Natural killer cell (primary cell): ENCODE data around the gene VWA1. TPM values are rescaled to one million over a fixed set of nuclear protein-coding genes. Genes with fewer than 3 reads are reported as not detected.
"Not testable (repeated sequence)": the region's sequence is repeated elsewhere in the genome, so short reads cannot be mapped to it uniquely, and the experiment has no call there.

Source experiments
- ATAC-seq, 3 donors: fragments of 150-1000 bp in 2 of 3; fragments of 200-7000 bp in 1 of 3; cut with Tn5 transposase; 1 replicate in 1 of 3; 2 replicates in 2 of 3; pipeline ENCODE4 v1.10.0; 2021; ENCODE audit warnings: mild to moderate bottlenecking in 2 of 3, moderate library complexity in 2 of 3
- DNase-seq, 2 donors: peaks; one replicate each; pipeline versions ENCODE4 v3.0.0 to v3.0.0-alpha.2; 2013 to 2021; ENCODE audit warnings: mixed read lengths in 1 of 2
- H3K27ac ChIP-seq: one replicate; pipeline ENCODE4 v1.5.1; 2013; ENCODE audit warnings: mild to moderate bottlenecking, low read length
- H3K27me3 ChIP-seq: one replicate; pipeline ENCODE4 v1.6.1; 2013; ENCODE audit warnings: low read length; ENCODE audit not compliant: control insufficient read depth, insufficient read depth
- H3K36me3 ChIP-seq: one replicate; pipeline ENCODE4 v1.6.1; 2013; ENCODE audit warnings: low read length; ENCODE audit not compliant: control insufficient read depth, insufficient read depth
- H3K4me1 ChIP-seq: one replicate; pipeline ENCODE4 v1.6.1; 2013; ENCODE audit warnings: low read length; ENCODE audit not compliant: control insufficient read depth, insufficient read depth
- H3K4me3 ChIP-seq: one replicate; pipeline ENCODE4 v1.5.1; 2013; ENCODE audit warnings: low read length
- H3K9me3 ChIP-seq: one replicate; pipeline ENCODE4 v1.6.1; 2013; ENCODE audit warnings: low read length; ENCODE audit not compliant: control insufficient read depth, insufficient read depth
- H3K27ac Mint-ChIP-seq, 2 donors: one replicate each; pipeline ENCODE4 v1.8.0; 2022; ENCODE audit warnings: mild to moderate bottlenecking in 2 of 2, mixed read lengths in 2 of 2, moderate library complexity in 1 of 2
- H3K27me3 Mint-ChIP-seq, 2 donors: one replicate each; pipeline ENCODE4 v1.8.0; 2022; ENCODE audit warnings: low read depth in 2 of 2, mixed read lengths in 2 of 2
- H3K36me3 Mint-ChIP-seq: one replicate; pipeline ENCODE4 v1.8.0; 2022; ENCODE audit warnings: mixed read lengths
- H3K4me1 Mint-ChIP-seq, 2 donors: one replicate each; pipeline ENCODE4 v1.8.0; 2022; ENCODE audit warnings: mixed read lengths in 2 of 2
- H3K4me3 Mint-ChIP-seq: one replicate; pipeline ENCODE4 v1.8.0; 2022; ENCODE audit warnings: mild to moderate bottlenecking, moderate library complexity, mixed read lengths
- H3K9me3 Mint-ChIP-seq, 2 donors: one replicate each; pipeline ENCODE4 v1.8.0; 2022; ENCODE audit warnings: mixed read lengths in 2 of 2
- WGBS: methylation state at CpG from one replicate; pipeline ENCODE4 v1.1.7; 2013; ENCODE audit warnings: missing lambda C conversion rate; ENCODE audit not compliant: insufficient coverage; 5-methylcytosine and 5-hydroxymethylcytosine counted together
- intact Hi-C: fragments of 100-400 bp; cut with micrococcal nuclease; formaldehyde crosslinking; loops from one replicate; pipeline ENCODE4 v1.14.2; 2022
- total RNA-seq, 4 donors: library from RNA; stranded (reverse); fragments of 120-200 nt in 1 of 4; gene quantifications; one replicate each; pipeline versions ENCODE4 v1.2.3 to v1.2.4, GENCODE V29; 2013 to 2022
- TF ChIP-seq, protein P1 (sequence below): fragments of 200-600 bp; IDR thresholded peaks from one replicate; pipeline ENCODE4 v1.8.0; 2022; ENCODE audit warnings: antibody characterized with exemption

VWA1 gene
- total RNA-seq, 3 donors from 2014 or later (not counting 1 experiment from before 2014, with no cell fraction given), result not detected

DNA sequence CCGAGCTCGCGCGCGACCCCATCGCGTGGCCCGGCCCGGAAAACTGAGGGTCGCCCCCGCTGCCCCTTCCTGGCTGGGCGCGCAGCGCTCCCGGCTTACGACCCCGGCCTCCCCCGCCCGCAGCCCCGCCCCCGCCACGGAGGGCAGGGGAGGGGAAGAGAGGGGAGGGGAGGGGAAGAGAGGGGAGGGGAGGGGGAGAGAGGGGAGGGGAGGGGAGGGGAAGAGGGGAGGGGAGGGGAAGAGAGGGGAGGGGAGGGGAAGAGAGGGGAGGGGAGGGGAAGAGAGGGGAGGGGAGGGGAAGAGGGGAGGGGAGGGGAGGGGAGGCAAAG, 7.7 kb upstream of the VWA1 start:
- H3K27me3 Mint-ChIP-seq, result peaks cover 7 to 19% of the 10 kb centered on the region in 2 donors
- Histone ChIP-seq H3K27ac (no peak overlapping the region), H3K4me3 (no peak overlapping the region), H3K27me3 (peaks cover 2% of the 10 kb centered on the region), H3K9me3 (no peaks in the 10 kb centered on the region), H3K36me3 (no peaks in the 10 kb centered on the region), H3K4me1 (no peaks in the 10 kb centered on the region)
- no peak for ATAC-seq
- no peaks in the 10 kb centered on the region for H3K9me3 Mint-ChIP-seq
- WGBS, result 2% methylated on average over 17 of the region's 22 CpGs
- intact Hi-C loops, result no loop called here
- TF ChIP-seq, protein P1, sequence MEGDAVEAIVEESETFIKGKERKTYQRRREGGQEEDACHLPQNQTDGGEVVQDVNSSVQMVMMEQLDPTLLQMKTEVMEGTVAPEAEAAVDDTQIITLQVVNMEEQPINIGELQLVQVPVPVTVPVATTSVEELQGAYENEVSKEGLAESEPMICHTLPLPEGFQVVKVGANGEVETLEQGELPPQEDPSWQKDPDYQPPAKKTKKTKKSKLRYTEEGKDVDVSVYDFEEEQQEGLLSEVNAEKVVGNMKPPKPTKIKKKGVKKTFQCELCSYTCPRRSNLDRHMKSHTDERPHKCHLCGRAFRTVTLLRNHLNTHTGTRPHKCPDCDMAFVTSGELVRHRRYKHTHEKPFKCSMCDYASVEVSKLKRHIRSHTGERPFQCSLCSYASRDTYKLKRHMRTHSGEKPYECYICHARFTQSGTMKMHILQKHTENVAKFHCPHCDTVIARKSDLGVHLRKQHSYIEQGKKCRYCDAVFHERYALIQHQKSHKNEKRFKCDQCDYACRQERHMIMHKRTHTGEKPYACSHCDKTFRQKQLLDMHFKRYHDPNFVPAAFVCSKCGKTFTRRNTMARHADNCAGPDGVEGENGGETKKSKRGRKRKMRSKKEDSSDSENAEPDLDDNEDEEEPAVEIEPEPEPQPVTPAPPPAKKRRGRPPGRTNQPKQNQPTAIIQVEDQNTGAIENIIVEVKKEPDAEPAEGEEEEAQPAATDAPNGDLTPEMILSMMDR, result no peak
- no peaks in the 10 kb centered on the region for H3K4me1 Mint-ChIP-seq
- no peak for DNase-seq
- no peak overlapping the region for H3K27ac Mint-ChIP-seq
- no peak overlapping the region for H3K4me3 Mint-ChIP-seq
- H3K36me3 Mint-ChIP-seq, result no peaks in the 10 kb centered on the region

DNA sequence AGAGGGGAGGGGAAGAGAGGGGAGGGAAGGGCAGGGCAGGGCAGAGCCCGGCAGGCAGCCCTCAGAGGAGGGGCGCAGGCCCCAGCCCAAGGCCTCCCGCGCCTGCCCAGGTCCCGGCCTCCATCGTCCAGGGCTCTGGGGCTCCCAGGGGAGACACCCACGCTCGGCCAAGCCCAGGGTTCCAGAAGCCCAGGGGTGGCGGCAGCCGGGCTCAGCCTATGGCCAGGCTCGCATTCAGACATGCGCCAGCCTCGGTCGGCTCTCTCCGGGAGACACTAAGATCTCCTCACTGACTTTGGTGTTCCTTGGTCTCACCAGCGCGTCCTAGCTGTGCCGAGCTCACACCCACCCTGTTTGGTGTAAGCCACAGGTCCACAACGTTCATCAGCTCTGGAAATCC, 7.3 kb upstream of the VWA1 start:
- WGBS, result 85% methylated on average over 19 of the region's 19 CpGs
- H3K27me3 Mint-ChIP-seq, result peaks cover 7 to 15% of the 10 kb centered on the region in 2 donors
- H3K27ac Mint-ChIP-seq, result no peak overlapping the region
- no peaks in the 10 kb centered on the region for H3K36me3 Mint-ChIP-seq
- ATAC-seq (no peak), DNase-seq (no peak)
- Histone ChIP-seq H3K36me3 (no peaks in the 10 kb centered on the region), H3K4me1 (no peaks in the 10 kb centered on the region), H3K9me3 (no peaks in the 10 kb centered on the region), H3K27ac (no peak overlapping the region), H3K4me3 (no peak overlapping the region), H3K27me3 (peaks cover 2% of the 10 kb centered on the region)
- intact Hi-C loops, result no loop called here
- no peaks in the 10 kb centered on the region for H3K4me1 Mint-ChIP-seq
- H3K9me3 Mint-ChIP-seq, result no peaks in the 10 kb centered on the region
- TF ChIP-seq, protein P1, result no peak
- H3K4me3 Mint-ChIP-seq, result peak overlapping the region; percentile 56

GRCh38 chr1:1428967-1429366, 6.5 kb upstream of the VWA1 start:
- H3K9me3 Mint-ChIP-seq, H3K27ac Mint-ChIP-seq, H3K4me1 Mint-ChIP-seq, H3K4me3 ChIP-seq, H3K4me3 Mint-ChIP-seq, H3K36me3 Mint-ChIP-seq, H3K27me3 ChIP-seq, DNase-seq, H3K36me3 ChIP-seq, ATAC-seq, intact Hi-C loops, H3K9me3 ChIP-seq, H3K4me1 ChIP-seq, H3K27ac ChIP-seq: not testable (repeated sequence)
- WGBS, result 100% methylated on average over 3 of the region's 6 CpGs
- H3K27me3 Mint-ChIP-seq, result peaks cover 7 to 14% of the 10 kb centered on the region in 2 donors

DNA sequence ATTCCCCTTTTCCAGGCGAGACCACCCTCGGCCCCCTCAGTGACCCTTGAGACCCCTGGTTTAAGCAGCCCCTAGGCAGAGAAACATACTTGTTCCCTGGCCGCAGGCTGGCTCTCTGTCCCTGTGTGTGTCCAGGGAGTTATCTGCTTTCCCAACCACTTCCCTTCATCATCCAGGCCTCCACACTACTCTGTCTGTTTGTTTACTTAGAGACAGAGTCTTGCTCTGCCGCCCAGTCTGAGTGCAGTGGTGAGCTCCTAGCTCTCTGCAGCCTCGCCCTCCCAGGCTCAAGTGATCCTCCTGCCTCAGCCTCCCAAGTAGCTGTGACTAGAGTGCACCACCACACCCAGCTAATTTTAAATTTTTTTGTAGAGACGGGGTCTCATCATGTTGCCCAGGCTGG, 5.8 kb upstream of the VWA1 start:
- Mint-ChIP-seq H3K27ac (no peak overlapping the region), H3K4me3 (no peak overlapping the region), H3K9me3 (no peaks in the 10 kb centered on the region), H3K4me1 (no peaks in the 10 kb centered on the region), H3K27me3 (peaks cover 5 to 14% of the 10 kb centered on the region in 2 donors), H3K36me3 (no peaks in the 10 kb centered on the region)
- H3K9me3 ChIP-seq, result no peaks in the 10 kb centered on the region
- TF ChIP-seq, protein P1, result no peak
- no peak overlapping the region for H3K27ac ChIP-seq
- H3K4me1 ChIP-seq, result peaks cover 8% of the 10 kb centered on the region
- H3K4me3 ChIP-seq, result no peak overlapping the region
- DNase-seq, result peak in 1 of 2 donors; percentile 5
- intact Hi-C loops, result no loop called here
- 85% methylated on average over 6 of the region's 6 CpGs for WGBS
- ATAC-seq, result no peak
- H3K36me3 ChIP-seq, result no peaks in the 10 kb centered on the region
- peaks cover 10% of the 10 kb centered on the region for H3K27me3 ChIP-seq
